GM23338 (cell line): Measurements from ENCODE around the gene ZCCHC14. TPM values are rescaled to one million over a fixed set of nuclear protein-coding genes. Genes with fewer than 3 reads are reported as not detected.

ENCODE experiments used
- ATAC-seq: fragments of 200-7000 bp; cut with Tn5 transposase; 3 replicates; pipeline ENCODE4 v1.9.1; 2020
- DNase-seq: peaks from one replicate; pipeline ENCODE4 v3.0.0-alpha.2; 2015; ENCODE audit warnings: low spot score
- H2AFZ ChIP-seq: fragments of 200-600 bp; sonication (generic); 2 replicates; pipeline ENCODE4 v1.8.0; 2016; ENCODE audit warnings: antibody characterized with exemption, mild to moderate bottlenecking, moderate library complexity
- H3F3A ChIP-seq: fragments of 200-600 bp; sonication (generic); replicated peaks from 2 replicates; pipeline ENCODE4 v1.8.0; 2017; ENCODE audit warnings: antibody characterized with exemption, mixed run types, low read depth
- H3K27ac ChIP-seq: fragments of 200-600 bp; sonication (generic); 2 replicates; pipeline ENCODE4 v1.6.1; 2016; ENCODE audit warnings: low read depth
- H3K27me3 ChIP-seq: fragments of 200-600 bp; sonication (generic); 2 replicates; pipeline ENCODE4 v1.8.0; 2016; ENCODE audit warnings: mild to moderate bottlenecking, mixed run types, moderate library complexity; ENCODE audit not compliant: insufficient read depth
- H3K36me3 ChIP-seq: fragments of 200-600 bp; sonication (generic); 2 replicates; pipeline ENCODE4 v1.8.0; 2016; ENCODE audit warnings: mild to moderate bottlenecking; ENCODE audit not compliant: insufficient read depth
- H3K4me1 ChIP-seq: fragments of 200-600 bp; sonication (generic); 2 replicates; pipeline ENCODE4 v1.8.0; 2016; ENCODE audit warnings: mild to moderate bottlenecking, moderate library complexity; ENCODE audit not compliant: insufficient read depth
- H3K4me2 ChIP-seq: fragments of 200-600 bp; sonication (generic); 2 replicates; pipeline ENCODE4 v1.7.1; 2017; ENCODE audit warnings: mixed run types
- H3K4me3 ChIP-seq: fragments of 200-600 bp; sonication (generic); 2 replicates; pipeline ENCODE4 v1.6.1; 2016; ENCODE audit warnings: mixed run types
- H3K79me2 ChIP-seq: fragments of 200-600 bp; sonication (generic); replicated peaks from 2 replicates; pipeline ENCODE4 v1.8.0; 2017; ENCODE audit warnings: mild to moderate bottlenecking; ENCODE audit not compliant: insufficient read depth
- H3K9me2 ChIP-seq: fragments of 200-600 bp; sonication (generic); 2 replicates; pipeline ENCODE4 v1.8.0; 2017; ENCODE audit not compliant: insufficient read depth
- H4K20me1 ChIP-seq: fragments of 200-600 bp; sonication (generic); replicated peaks from 2 replicates; pipeline ENCODE4 v1.8.0; 2017; ENCODE audit warnings: mild to moderate bottlenecking; ENCODE audit not compliant: insufficient read depth
- H3K27ac Mint-ChIP-seq: 2 replicates; pipeline ENCODE4 v1.8.0; 2020; ENCODE audit warnings: inconsistent platforms, mild to moderate bottlenecking, moderate library complexity, mixed read lengths
- H3K27me3 Mint-ChIP-seq: 3 replicates; pipeline ENCODE4 v1.8.0; 2022; ENCODE audit warnings: low read depth, mild to moderate bottlenecking, moderate library complexity, mixed read lengths, inconsistent platforms; ENCODE audit not compliant: insufficient read depth, poor library complexity
- H3K36me3 Mint-ChIP-seq: 3 replicates; pipeline ENCODE4 v1.8.0; 2021; ENCODE audit warnings: low read depth, mild to moderate bottlenecking, inconsistent platforms, moderate library complexity, mixed read lengths
- H3K4me1 Mint-ChIP-seq: 3 replicates; pipeline ENCODE4 v1.8.0; 2020; ENCODE audit warnings: mild to moderate bottlenecking, inconsistent platforms, mixed read lengths
- H3K4me3 Mint-ChIP-seq: 3 replicates; pipeline ENCODE4 v1.8.0; 2021; ENCODE audit warnings: moderate library complexity, mild to moderate bottlenecking, inconsistent platforms, mixed read lengths
- H3K9me3 Mint-ChIP-seq: 3 replicates; pipeline ENCODE4 v1.8.0; 2020; ENCODE audit warnings: moderate library complexity, mild to moderate bottlenecking, inconsistent platforms, mixed read lengths
- EZH2 ChIP-seq: fragments of 200-600 bp; sonication (generic); IDR thresholded peaks from one replicate; pipeline ENCODE4 v1.8.0; 2017; ENCODE audit warnings: antibody characterized with exemption, mild to moderate bottlenecking, low read depth; ENCODE audit not compliant: unreplicated experiment
- EZH2phosphoT487 ChIP-seq: fragments of 200-600 bp; sonication (generic); IDR thresholded peaks from one replicate; pipeline ENCODE4 v1.8.1; 2018; ENCODE audit warnings: antibody characterized with exemption; ENCODE audit not compliant: unreplicated experiment
- JUNB ChIP-seq: IDR thresholded peaks from one replicate; pipeline ENCODE4 v1.6.1; 2016; ENCODE audit warnings: antibody characterized with exemption; ENCODE audit not compliant: unreplicated experiment
- NANOG ChIP-seq: IDR thresholded peaks from 2 replicates; pipeline ENCODE4 v1.6.1; 2016; ENCODE audit warnings: antibody characterized with exemption, borderline replicate concordance
- POLR2AphosphoS5 ChIP-seq: IDR thresholded peaks from 2 replicates; pipeline ENCODE4 v1.6.1; 2016; ENCODE audit warnings: antibody characterized with exemption, low read depth
- STAT1 ChIP-seq: IDR thresholded peaks from one replicate; pipeline ENCODE4 v1.6.1; 2016; ENCODE audit warnings: antibody characterized with exemption; ENCODE audit not compliant: unreplicated experiment
- ZNF114 ChIP-seq: fragments of 250-450 bp; sonication (Bioruptor Pico); IDR thresholded peaks from 2 replicates; pipeline ENCODE4 v1.5.0; 2020; ENCODE audit warnings: mild to moderate bottlenecking, moderate library complexity
- ZNF331 ChIP-seq: fragments of 250-450 bp; sonication (Bioruptor Pico); IDR thresholded peaks from 2 replicates; pipeline ENCODE4 v1.5.0; 2020; ENCODE audit warnings: low read depth, mild to moderate bottlenecking, moderate library complexity
- ZNF462 ChIP-seq: fragments of 250-450 bp; sonication (Bioruptor Pico); IDR thresholded peaks from 2 replicates; pipeline ENCODE4 v1.5.0; 2020; ENCODE audit warnings: mild to moderate bottlenecking, moderate library complexity
- polyA plus RNA-seq: library from polyadenylated mRNA; unstranded; fragments of >200 nt; fragmentation: Nextera tagmentation; extraction: Ambion mirVana; gene quantifications from 2 replicates; pipeline ENCODE4 v1.2.1, GENCODE V29; 2016
- total RNA-seq: library from RNA; depleted of rRNA; stranded (reverse); fragments of >200 nt; shearing (Covaris generic); gene quantifications from 2 replicates; pipeline ENCODE4 v1.2.3, GENCODE V29; 2014
- TF ChIP-seq, protein P1 (sequence below), 2 experiments: fragments of 200-600 bp in 1 of 2; sonication (generic) in 1 of 2; conservative IDR thresholded peaks; 2 replicates each; pipeline versions ENCODE4 v1.5.1 to v1.6.1; 2016 to 2017; ENCODE audit warnings: antibody characterized with exemption in 2 of 2, low read depth in 2 of 2, mild to moderate bottlenecking in 2 of 2, moderate library complexity in 1 of 2

Gene ZCCHC14
- total and polyA plus RNA-seq, 2 experiments from 2014 or later: 6.8 to 22.4 TPM

DNA sequence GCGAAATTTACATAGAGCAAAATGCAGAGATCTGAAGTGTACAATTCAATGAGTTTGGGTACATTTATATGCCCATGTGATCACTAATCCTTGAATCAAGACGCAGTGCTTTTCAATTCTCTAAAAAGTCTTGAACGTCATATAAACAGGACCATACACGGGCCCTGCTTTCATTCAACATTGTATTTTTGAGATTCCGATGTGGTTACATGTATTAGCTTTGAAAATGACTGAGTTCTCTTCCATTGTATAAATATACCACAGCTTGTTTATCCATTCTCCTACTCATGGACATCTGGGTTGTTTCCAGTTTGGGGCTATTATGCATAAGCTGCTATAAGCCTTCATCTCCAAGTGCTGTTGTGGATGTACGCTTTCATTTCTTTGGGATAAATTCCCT lies 45.5 kb downstream of the ZCCHC14 start:
- H3K27ac ChIP-seq: no peak overlapping the region
- no peak overlapping the region for H2AFZ ChIP-seq
- no peak overlapping the region for H3K27ac Mint-ChIP-seq
- peaks cover 71% of the 10 kb centered on the region for H3K36me3 Mint-ChIP-seq
- ATAC-seq (no peak), DNase-seq (no peak)
- no peaks in the 10 kb centered on the region for H3K27me3 ChIP-seq
- H3F3A ChIP-seq: no peaks in the 10 kb centered on the region
- H3K36me3 ChIP-seq: peaks cover 21% of the 10 kb centered on the region
- TF ChIP-seq JUNB: no peak
- no peak for TF ChIP-seq POLR2AphosphoS5
- TF ChIP-seq STAT1: no peak
- TF ChIP-seq, protein P1, sequence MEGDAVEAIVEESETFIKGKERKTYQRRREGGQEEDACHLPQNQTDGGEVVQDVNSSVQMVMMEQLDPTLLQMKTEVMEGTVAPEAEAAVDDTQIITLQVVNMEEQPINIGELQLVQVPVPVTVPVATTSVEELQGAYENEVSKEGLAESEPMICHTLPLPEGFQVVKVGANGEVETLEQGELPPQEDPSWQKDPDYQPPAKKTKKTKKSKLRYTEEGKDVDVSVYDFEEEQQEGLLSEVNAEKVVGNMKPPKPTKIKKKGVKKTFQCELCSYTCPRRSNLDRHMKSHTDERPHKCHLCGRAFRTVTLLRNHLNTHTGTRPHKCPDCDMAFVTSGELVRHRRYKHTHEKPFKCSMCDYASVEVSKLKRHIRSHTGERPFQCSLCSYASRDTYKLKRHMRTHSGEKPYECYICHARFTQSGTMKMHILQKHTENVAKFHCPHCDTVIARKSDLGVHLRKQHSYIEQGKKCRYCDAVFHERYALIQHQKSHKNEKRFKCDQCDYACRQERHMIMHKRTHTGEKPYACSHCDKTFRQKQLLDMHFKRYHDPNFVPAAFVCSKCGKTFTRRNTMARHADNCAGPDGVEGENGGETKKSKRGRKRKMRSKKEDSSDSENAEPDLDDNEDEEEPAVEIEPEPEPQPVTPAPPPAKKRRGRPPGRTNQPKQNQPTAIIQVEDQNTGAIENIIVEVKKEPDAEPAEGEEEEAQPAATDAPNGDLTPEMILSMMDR (conservative IDR thresholded peaks at IDR 0.05; ENCODE audit: low read depth in 2 of 2): no peak
- TF ChIP-seq ZNF331 (CRISPR knock-in tag): no peak
- TF ChIP-seq EZH2phosphoT487: no peak
- no peak for TF ChIP-seq NANOG
- no peak for TF ChIP-seq ZNF114 (CRISPR knock-in tag)
- peaks cover 8% of the 10 kb centered on the region for H3K27me3 Mint-ChIP-seq
- H3K4me3 Mint-ChIP-seq: no peak overlapping the region
- H3K4me3 ChIP-seq: no peak overlapping the region
- peaks cover 18% of the 10 kb centered on the region; the same call in 2 of the 3 replicates for H3K9me3 Mint-ChIP-seq
- H3K4me2 ChIP-seq: no peak overlapping the region
- no peaks in the 10 kb centered on the region for H3K9me2 ChIP-seq
- no peaks in the 10 kb centered on the region for H3K4me1 ChIP-seq
- peaks cover 15% of the 10 kb centered on the region; the same call in 1 of the 2 replicates for H3K79me2 ChIP-seq
- peaks cover 11% of the 10 kb centered on the region for H4K20me1 ChIP-seq
- no peaks in the 10 kb centered on the region for H3K4me1 Mint-ChIP-seq

- Histone ChIP-seq H3K9me2 (no peaks in the 10 kb centered on the region), H3K4me3 (no peak overlapping the region), H3K79me2 (peaks cover 18% of the 10 kb centered on the region), H3K4me1 (no peaks in the 10 kb centered on the region), H2AFZ (no peak overlapping the region), H3F3A (no peaks in the 10 kb centered on the region), H3K27me3 (no peaks in the 10 kb centered on the region), H4K20me1 (peaks cover 11% of the 10 kb centered on the region), H3K27ac (no peak overlapping the region), H3K36me3 (peaks cover 21% of the 10 kb centered on the region), H3K4me2 (no peak overlapping the region)
- peaks cover 3% of the 10 kb centered on the region for H3K27me3 Mint-ChIP-seq
- no peak overlapping the region for H3K4me3 Mint-ChIP-seq
- H3K36me3 Mint-ChIP-seq: peaks cover 76% of the 10 kb centered on the region
- TF ChIP-seq EZH2 (no peak), NANOG (no peak), ZNF462 (CRISPR knock-in tag) (no peak)
- ATAC-seq (no peak), DNase-seq (no peak)
- H3K27ac Mint-ChIP-seq: no peak overlapping the region
- H3K9me3 Mint-ChIP-seq: peaks cover 18% of the 10 kb centered on the region; the same call in 2 of the 3 replicates
- H3K4me1 Mint-ChIP-seq: no peaks in the 10 kb centered on the region
Measured at GRCh38 chr16:87446479-87446878, 46.3 kb downstream of the ZCCHC14 start.
